ENCODE data around the gene UBE2E2.

GRCh38 chr3:23455775-23456174 lies 252.6 kb downstream of the UBE2E2 start:
- TF ChIP-seq POLR2AphosphoS5 (IDR thresholded peaks at IDR 0.05): no peak
- no peak for TF ChIP-seq CTCF (IDR thresholded peaks at IDR 0.05)
- TF ChIP-seq POLR2A (IDR thresholded peaks at IDR 0.05): no peak
